ENCODE data around the gene STARD13.
"Not testable (repeated sequence)": the region's sequence is repeated elsewhere in the genome, so short reads cannot be mapped to it uniquely, and the experiment has no call there.

STARD13 gene

GRCh38 chr13:33194820-33195692 lies 90.5 kb downstream of the STARD13 start:
- peak; percentile 99 for FAIRE-seq

GRCh38 chr13:33193428-33193974 lies 92.1 kb downstream of the STARD13 start:
- peak; percentile 33 for FAIRE-seq

GRCh38 chr13:33191425-33192210 lies 93.9 kb downstream of the STARD13 start:
- no peak for FAIRE-seq

- no peak for FAIRE-seq
Measured at GRCh38 chr13:33189470-33189869, 96.1 kb downstream of the STARD13 start.

GRCh38 chr13:33188093-33188882 lies 97.3 kb downstream of the STARD13 start:
- peak; percentile 81 for FAIRE-seq

- no peak for FAIRE-seq
Measured at GRCh38 chr13:33186861-33187291, 98.7 kb downstream of the STARD13 start.

GRCh38 chr13:33185853-33186252 lies 99.7 kb downstream of the STARD13 start:
- FAIRE-seq, result no peak

GRCh38 chr13:33184530-33184929 lies 101.0 kb downstream of the STARD13 start:
- FAIRE-seq, result no peak

- no peak for FAIRE-seq
Measured at GRCh38 chr13:33184112-33184490, 101.5 kb downstream of the STARD13 start.

GRCh38 chr13:33183431-33184111 lies 102.0 kb downstream of the STARD13 start:
- FAIRE-seq, result no peak

- FAIRE-seq, result no peak
Measured at GRCh38 chr13:33182729-33183128, 102.8 kb downstream of the STARD13 start.

- FAIRE-seq, result no peak
Measured at GRCh38 chr13:33181264-33181663, 104.3 kb downstream of the STARD13 start.

- peak; percentile 87 for FAIRE-seq
Measured at GRCh38 chr13:33180122-33180804, 105.3 kb downstream of the STARD13 start.

- FAIRE-seq, result no peak
Measured at GRCh38 chr13:33179463-33179862, 106.1 kb downstream of the STARD13 start.

- FAIRE-seq, result no peak
Measured at GRCh38 chr13:33178209-33178840, 107.2 kb downstream of the STARD13 start.

GRCh38 chr13:33177340-33178208 lies 108.0 kb downstream of the STARD13 start:
- not testable (repeated sequence) for FAIRE-seq

- no peak for FAIRE-seq
Measured at GRCh38 chr13:33176526-33176925, 109.0 kb downstream of the STARD13 start.

GRCh38 chr13:33175991-33176390 lies 109.6 kb downstream of the STARD13 start:
- FAIRE-seq, result no peak

- no peak for FAIRE-seq
Measured at GRCh38 chr13:33174931-33175330, 110.6 kb downstream of the STARD13 start.

GRCh38 chr13:33174491-33174890 lies 111.1 kb downstream of the STARD13 start:
- FAIRE-seq, result no peak
